ENCODE data around the gene PBX4. TPM values are rescaled to one million over a fixed set of nuclear protein-coding genes. Genes with fewer than 3 reads are reported as not detected.

The PBX4 gene
- total and polyA plus RNA-seq, 2 of the 8 experiments (the other 6 are each of a cell fraction or from before 2014, with no cell fraction given): 3.4 to 3.8 TPM

- Histone ChIP-seq H3K9me3 (ENCODE audit: insufficient read depth in 2 of 2, low read depth in 1 of 2, low read length in 1 of 2) (no peaks in the 10 kb centered on the region), H2BK5ac (ENCODE audit: low read depth, low read length) (no peak overlapping the region), H2BK120ac (replicated peaks; ENCODE audit: low read depth, low read length) (no peak overlapping the region), H2BK12ac (ENCODE audit: low read depth, low read length) (no peak overlapping the region), H3K79me1 (ENCODE audit: low read depth, low read length) (no peaks in the 10 kb centered on the region), H3K4me3 (ENCODE audit: extremely low read depth in 1 of 4, insufficient read depth in 2 of 4, low read depth in 3 of 4, low read length in 4 of 4) (no peak overlapping the region), H4K20me1 (replicated peaks in 1 of 2; ENCODE audit: control insufficient read depth in 1 of 2, insufficient read depth in 2 of 2, low read length in 2 of 2) (no peaks in the 10 kb centered on the region), H3K36me3 (ENCODE audit: control insufficient read depth in 2 of 4, insufficient read depth in 4 of 4, low read length in 3 of 4) (no peaks in the 10 kb centered on the region), H3K23ac (ENCODE audit: insufficient read length) (no peak overlapping the region), H2BK20ac (ENCODE audit: low read length) (no peak overlapping the region), H3K4me2 (ENCODE audit: insufficient read depth in 1 of 2, low read depth in 2 of 2, low read length in 2 of 2) (no peak overlapping the region), H2BK15ac (ENCODE audit: low read length) (no peak overlapping the region), H3K27me3 (replicated peaks in 1 of 4; ENCODE audit: control insufficient read depth in 3 of 4, extremely low read depth in 1 of 4, insufficient read depth in 3 of 4, low read length in 3 of 4) (no peaks in the 10 kb centered on the region), H3K14ac (ENCODE audit: insufficient read length) (no peak overlapping the region), H4K91ac (replicated peaks; ENCODE audit: insufficient read length, low read length) (no peak overlapping the region), H3K27ac (ENCODE audit: low read depth, low read length) (no peak overlapping the region), H3K9ac (replicated peaks in 1 of 4; ENCODE audit: extremely low read depth in 1 of 4, low read depth in 3 of 4, low read length in 3 of 4) (no peak overlapping the region), H4K8ac (ENCODE audit: extremely low read depth, insufficient read depth, low read length) (no peak overlapping the region), H3K56ac (replicated peaks; ENCODE audit: insufficient read length, low read depth, low read length) (no peak overlapping the region), H4K5ac (ENCODE audit: insufficient read length, low read depth, low read length) (no peak overlapping the region), H3K23me2 (ENCODE audit: low read depth, low read length) (no peaks in the 10 kb centered on the region), H2AFZ (ENCODE audit: low read length) (no peak overlapping the region), H3K4me1 (replicated peaks in 1 of 4; ENCODE audit: control insufficient read depth in 3 of 4, insufficient read depth in 4 of 4, low read length in 3 of 4) (peaks cover 2 to 11% (median 4%) of the 10 kb centered on the region in 4 experiments; a peak in 6 of 7 replicates), H3K18ac (ENCODE audit: extremely low read depth, low read length) (no peak overlapping the region), H2AK5ac (ENCODE audit: low read depth, low read length) (no peak overlapping the region), H3K79me2 (ENCODE audit: control insufficient read depth in 1 of 2, insufficient read depth in 2 of 2, low read length in 2 of 2) (no peaks in the 10 kb centered on the region), H3K4ac (replicated peaks; ENCODE audit: insufficient read length, low read depth, low read length) (no peak overlapping the region)
- POLR2A ChIA-PET (ENCODE audit: partially characterized antibody): no interaction called here
- FAIRE-seq (no peak), DNase-seq (ENCODE audit: low read depth in 1 of 2, low spot score in 2 of 2) (no peak)
- CTCF ChIA-PET (ENCODE audit: partially characterized antibody): interaction anchor here (0.7 to 1.0 kb wide), 2 partner anchors 47 to 69 kb away, joined by 3 to 4 read pairs; no protein-coding TSS in a partner anchor
- 63% methylated on average over 1 of the region's 1 CpG; no CpG with 5 or more reads in 1 of the 2 experiments for WGBS, 2 experiments (ENCODE audit: extremely low coverage in 1 of 2, insufficient coverage in 1 of 2, insufficient read length in 1 of 2, insufficient replicate concordance in 2 of 2, low coverage in 1 of 2, low lambda C conversion rate in 2 of 2, missing lambda C conversion rate in 1 of 2)
- no peak for TF ChIP-seq GTF2F1 (IDR thresholded peaks at IDR 0.05; ENCODE audit: borderline replicate concordance, low read depth, low read length)
Measured at GRCh38 chr19:19600793-19601330, 17.6 kb downstream of the PBX4 start.
